HG03064 (cell line): Measurements from ENCODE around the gene SPAG16.
A peak's percentile ranks its signal among the peaks of the same experiment; 100 is the strongest.

Experiments used
- ATAC-seq: cut with Tn5 transposase; IDR thresholded peaks from one replicate; pipeline ENCODE4 v1.9.1; 2021; ENCODE audit warnings: low read depth; ENCODE audit not compliant: unreplicated experiment

Gene SPAG16

GRCh38 chr2:214220251-214220650 lies 936.0 kb downstream of the SPAG16 start:
- no peak for ATAC-seq

DNA sequence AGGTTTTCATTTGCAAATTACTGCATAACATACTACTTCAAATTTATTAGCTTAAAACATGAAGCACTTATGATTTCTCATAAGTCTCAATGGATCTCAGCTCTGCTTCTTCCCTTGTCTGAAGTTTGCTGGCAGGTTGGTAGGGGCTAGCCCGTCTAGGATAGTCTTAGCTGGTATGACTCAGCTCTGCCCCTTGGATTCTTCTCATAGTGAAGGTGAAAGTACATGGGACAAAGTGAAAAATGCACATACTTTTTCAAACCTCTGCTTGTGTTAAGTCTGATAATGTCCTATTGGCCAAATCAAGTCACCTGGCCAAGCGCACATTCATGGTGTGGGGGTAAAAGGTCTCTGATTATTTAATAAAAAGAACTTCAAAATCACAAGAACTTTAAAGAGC lies 941.8 kb downstream of the SPAG16 start:
- ATAC-seq = no peak

GRCh38 chr2:214232271-214232670 lies 948.0 kb downstream of the SPAG16 start:
- ATAC-seq = no peak

GRCh38 chr2:214233164-214233563 lies 948.9 kb downstream of the SPAG16 start:
- ATAC-seq = no peak

- ATAC-seq = no peak
Observed at GRCh38 chr2:214242797-214243196, 958.5 kb downstream of the SPAG16 start.

DNA sequence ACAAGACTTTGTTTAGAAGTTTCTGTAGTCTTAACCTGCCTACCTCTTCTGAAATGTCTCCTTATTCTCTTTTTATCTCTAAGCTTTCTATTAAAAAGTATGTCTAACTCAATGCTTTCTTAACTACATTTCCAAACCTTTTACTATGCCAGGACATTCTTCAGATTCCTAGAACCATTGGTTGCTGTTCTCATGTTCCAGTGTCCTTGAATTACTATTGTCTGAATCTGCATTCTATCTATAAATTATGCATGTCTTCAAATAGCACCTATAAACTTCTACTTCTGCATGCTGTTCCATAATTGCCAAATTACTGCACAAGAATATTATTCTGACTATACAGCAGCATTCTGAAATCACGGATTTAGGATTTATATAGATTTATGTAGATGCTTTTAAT lies 960.6 kb downstream of the SPAG16 start:
- ATAC-seq = no peak

- ATAC-seq = no peak
Observed at GRCh38 chr2:214246417-214246816, 962.2 kb downstream of the SPAG16 start.

DNA sequence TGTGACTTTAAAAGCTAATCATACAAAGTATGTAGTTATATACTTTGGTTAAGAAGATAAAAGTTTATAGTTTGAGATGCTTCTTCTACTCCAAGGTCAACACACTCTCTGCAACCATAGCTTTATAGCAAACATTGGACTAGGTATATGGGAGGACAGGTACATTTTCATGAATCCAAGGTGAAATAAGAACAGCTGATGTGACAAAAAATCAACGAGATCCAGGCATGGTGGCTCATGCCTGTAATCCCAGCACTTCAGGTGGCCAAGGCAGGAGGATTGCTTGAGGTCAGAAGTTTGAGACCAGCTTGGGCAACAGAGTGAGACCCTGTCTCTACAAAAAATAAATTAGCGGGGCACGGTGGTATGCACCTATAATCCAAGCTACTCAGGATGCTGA lies 963.3 kb downstream of the SPAG16 start:
- no peak for ATAC-seq

- ATAC-seq = no peak
Observed at GRCh38 chr2:214255046-214255445, 970.8 kb downstream of the SPAG16 start.

GRCh38 chr2:214261683-214262082 lies 977.4 kb downstream of the SPAG16 start:
- no peak for ATAC-seq

- ATAC-seq = no peak
Observed at GRCh38 chr2:214264171-214264570, 979.9 kb downstream of the SPAG16 start.

GRCh38 chr2:214265991-214266489 lies 981.8 kb downstream of the SPAG16 start:
- no peak for ATAC-seq

- ATAC-seq = no peak
Observed at GRCh38 chr2:214277880-214278279, 993.6 kb downstream of the SPAG16 start.

- no peak for ATAC-seq
Observed at GRCh38 chr2:214286011-214286410, 1001.7 kb downstream of the SPAG16 start.

DNA sequence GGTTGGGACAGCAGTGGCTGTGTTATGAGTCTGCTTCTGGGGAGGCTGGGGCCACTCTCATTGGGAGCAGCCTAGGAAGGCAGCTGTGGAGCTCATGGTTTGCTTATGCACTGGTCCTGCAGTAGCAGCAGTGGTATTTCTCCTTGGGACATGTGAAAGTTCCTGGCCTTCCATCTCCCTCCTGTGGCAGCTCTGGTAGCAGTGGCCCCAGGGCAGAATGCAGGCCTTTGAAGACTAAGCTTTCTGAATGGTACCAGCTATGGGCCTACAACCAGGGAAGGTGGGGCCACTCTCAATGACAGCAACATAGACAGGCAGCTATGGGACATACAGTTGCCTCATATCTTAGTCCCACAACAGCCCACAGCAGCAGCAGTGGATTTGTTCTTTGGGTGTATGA lies 1009.3 kb downstream of the SPAG16 start:
- no peak for ATAC-seq

DNA sequence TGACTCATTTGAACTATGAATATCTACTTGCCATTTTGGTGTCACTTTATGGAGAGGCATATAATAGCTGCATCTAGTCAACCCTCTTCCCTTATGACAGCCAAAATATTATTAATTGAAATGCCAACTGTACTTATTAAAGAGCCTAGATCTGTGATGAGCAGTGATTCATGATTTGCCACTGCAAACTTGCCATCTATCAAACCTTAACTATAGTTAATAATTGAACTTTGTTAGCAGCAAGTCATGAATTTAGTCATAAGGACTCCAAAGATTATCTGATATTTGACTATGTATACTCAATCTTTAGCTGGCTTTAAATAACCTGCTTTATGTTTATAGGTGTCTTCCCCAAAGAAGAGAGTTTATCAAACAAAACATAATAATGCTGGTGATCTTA lies 1010.2 kb downstream of the SPAG16 start:
- ATAC-seq = no peak

GRCh38 chr2:214297423-214297822 lies 1013.2 kb downstream of the SPAG16 start:
- ATAC-seq = no peak

GRCh38 chr2:214310319-214310718 lies 1026.1 kb downstream of the SPAG16 start:
- ATAC-seq = peak; percentile 69

DNA sequence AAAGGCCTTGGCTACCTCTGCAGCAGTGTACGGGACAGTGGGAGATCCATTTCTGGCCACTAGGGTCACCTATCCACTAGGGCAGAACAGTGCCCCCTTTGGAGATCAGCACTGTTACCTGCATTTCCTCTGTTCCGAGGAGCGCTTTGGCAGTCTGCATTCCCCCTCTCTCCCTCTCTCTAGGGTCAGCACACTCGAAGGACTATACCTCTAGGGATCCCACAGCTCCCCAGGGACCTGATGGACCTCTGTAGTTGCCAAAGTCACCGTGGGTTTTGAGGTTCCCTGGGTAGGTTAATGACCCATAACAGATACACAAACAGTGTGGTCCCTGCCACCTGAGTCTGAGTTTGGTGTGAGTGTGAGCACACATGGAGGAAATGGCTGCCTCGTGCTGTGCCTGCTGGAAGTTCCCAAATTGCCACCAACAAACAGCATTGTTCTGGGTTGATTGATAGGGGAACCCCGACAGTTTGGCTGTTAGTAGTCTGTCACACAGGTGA lies 1026.8 kb downstream of the SPAG16 start:
- ATAC-seq = no peak

- no peak for ATAC-seq
Observed at GRCh38 chr2:214311931-214312749, 1027.9 kb downstream of the SPAG16 start.

GRCh38 chr2:214315324-214315723 lies 1031.1 kb downstream of the SPAG16 start:
- no peak for ATAC-seq

DNA sequence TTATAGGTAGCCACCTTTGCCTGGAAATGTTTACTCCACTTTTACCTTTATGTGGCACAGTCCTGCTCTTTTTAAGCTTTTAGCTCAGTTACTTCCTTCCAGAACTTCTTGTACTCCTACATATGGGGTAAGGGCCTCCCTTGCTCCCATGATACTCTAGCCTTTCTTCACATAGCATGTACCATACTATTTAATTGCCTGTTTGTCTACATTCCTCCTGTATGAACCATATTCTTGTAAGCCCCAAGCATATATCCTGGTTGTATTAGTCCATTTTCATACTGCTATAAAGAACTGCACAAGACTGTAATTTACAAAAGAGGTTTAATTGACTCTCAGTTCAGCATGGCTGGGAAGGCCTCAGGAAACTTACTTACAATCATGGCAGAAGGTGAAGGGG lies 1035.9 kb downstream of the SPAG16 start:
- ATAC-seq = no peak
